ENCODE measurements around the gene RELN.

RELN gene

GRCh38 chr7:103613655-103614642 is 375.5 kb downstream of the RELN start:
- DNase-seq = no peak

GRCh38 chr7:103609778-103610177 is 379.7 kb downstream of the RELN start:
- DNase-seq = no peak

GRCh38 chr7:103605640-103606039 is 383.8 kb downstream of the RELN start:
- DNase-seq = no peak

- no peak for DNase-seq
Observed at GRCh38 chr7:103598326-103598905, 391.0 kb downstream of the RELN start.

- DNase-seq = no peak
Observed at GRCh38 chr7:103597606-103598005, 391.9 kb downstream of the RELN start.

- no peak for DNase-seq
Observed at GRCh38 chr7:103594186-103594585, 395.3 kb downstream of the RELN start.

- DNase-seq = no peak
Observed at GRCh38 chr7:103593691-103594090, 395.8 kb downstream of the RELN start.

GRCh38 chr7:103592844-103593243 is 396.6 kb downstream of the RELN start:
- DNase-seq = no peak

- DNase-seq = no peak
Observed at GRCh38 chr7:103592187-103592586, 397.3 kb downstream of the RELN start.

GRCh38 chr7:103580031-103580430 is 409.4 kb downstream of the RELN start:
- DNase-seq = no peak

- no peak for DNase-seq
Observed at GRCh38 chr7:103577059-103577458, 412.4 kb downstream of the RELN start.

GRCh38 chr7:103576641-103577040 is 412.8 kb downstream of the RELN start:
- no peak for DNase-seq

- DNase-seq = no peak
Observed at GRCh38 chr7:103574576-103574975, 414.9 kb downstream of the RELN start.

- no peak for DNase-seq
Observed at GRCh38 chr7:103573479-103574058, 415.9 kb downstream of the RELN start.

- DNase-seq = no peak
Observed at GRCh38 chr7:103571586-103571985, 417.9 kb downstream of the RELN start.

GRCh38 chr7:103569621-103570305 is 419.7 kb downstream of the RELN start:
- no peak for DNase-seq

GRCh38 chr7:103564416-103564815 is 425.0 kb downstream of the RELN start:
- DNase-seq = no peak

- DNase-seq = no peak
Observed at GRCh38 chr7:103560136-103560535, 429.3 kb downstream of the RELN start.

GRCh38 chr7:103551016-103551415 is 438.4 kb downstream of the RELN start:
- DNase-seq = no peak

- DNase-seq = no peak
Observed at GRCh38 chr7:103549786-103550185, 439.7 kb downstream of the RELN start.

GRCh38 chr7:103547451-103548284 is 441.8 kb downstream of the RELN start:
- DNase-seq = no peak

- no peak for DNase-seq
Observed at GRCh38 chr7:103542470-103542869, 447.0 kb downstream of the RELN start.

Measured in activated CD4-positive, alpha-beta T cell treated with anti-CD3 and anti-CD28 coated beads, Interleukin-2, amount 50 U/mL, for 1 hour (primary cell).